Caco-2 (cell line): ENCODE measurements around the gene DUSP12. TPM values are rescaled to one million over a fixed set of nuclear protein-coding genes. Genes with fewer than 3 reads are reported as not detected.
"Not testable (repeated sequence)": the region's sequence is repeated elsewhere in the genome, so short reads cannot be mapped to it uniquely, and the experiment has no call there.

Experiments used
- BruUV-seq: library from RNA; stranded (reverse); fragments of 400-500 nt; replicated peaks from 2 replicates; lab custom pipeline; 2021; lab: Mats Ljungman, UMichigan
- CTCF ChIA-PET: fragments of 300-600 bp; sonication (Branson Sonifier 250); formaldehyde crosslinking; loops from one replicate; lab custom pipeline; 2022; ENCODE audit warnings: antibody characterized with exemption; lab: Charles Lee
- POLR2A ChIA-PET: fragments of 300-600 bp; sonication (Branson Sonifier 250); formaldehyde crosslinking; loops from one replicate; lab custom pipeline; 2022; ENCODE audit warnings: antibody characterized with exemption; lab: Charles Lee
- DNase-seq, 2 experiments: peaks; one replicate each; pipeline versions ENCODE4 v3.0.0 to v3.0.0-alpha.2; 2020 to 2022
- H3K27me3 ChIP-seq: replicated peaks from 2 replicates; pipeline ENCODE4 v1.6.0; 2011; ENCODE audit warnings: low read length; ENCODE audit not compliant: control insufficient read depth, insufficient read depth
- H3K36me3 ChIP-seq: 2 replicates; pipeline ENCODE4 v1.5.1; 2011; ENCODE audit warnings: low read length; ENCODE audit not compliant: control insufficient read depth, insufficient read depth
- H3K4me1 ChIP-seq: fragments of 250-450 bp; sonication (Bioruptor Pico); 2 replicates; pipeline ENCODE4 v1.5.1; 2020; ENCODE audit warnings: mild to moderate bottlenecking
- H3K4me3 ChIP-seq: 2 replicates; pipeline ENCODE4 v1.5.1; 2011; ENCODE audit warnings: low read depth, mild to moderate bottlenecking, control low read depth, low read length
- H3K9me3 ChIP-seq: fragments of 250-450 bp; sonication (Bioruptor Pico); 2 replicates; pipeline ENCODE4 v1.5.1; 2020; ENCODE audit warnings: mild to moderate bottlenecking, moderate library complexity
- H3K27ac Mint-ChIP-seq: one replicate; pipeline ENCODE4 v1.8.0; 2022; ENCODE audit warnings: mixed read lengths; ENCODE audit not compliant: unreplicated experiment
- H3K27me3 Mint-ChIP-seq: one replicate; pipeline ENCODE4 v1.8.0; 2022; ENCODE audit warnings: mixed read lengths; ENCODE audit not compliant: insufficient read depth, unreplicated experiment
- H3K36me3 Mint-ChIP-seq: one replicate; pipeline ENCODE4 v1.8.0; 2022; ENCODE audit warnings: mild to moderate bottlenecking, mixed read lengths; ENCODE audit not compliant: insufficient read depth, unreplicated experiment
- H3K4me1 Mint-ChIP-seq: one replicate; pipeline ENCODE4 v1.8.0; 2022; ENCODE audit warnings: low read depth, mixed read lengths; ENCODE audit not compliant: unreplicated experiment
- H3K4me3 Mint-ChIP-seq: one replicate; pipeline ENCODE4 v1.8.0; 2022; ENCODE audit warnings: mild to moderate bottlenecking, moderate library complexity, mixed read lengths; ENCODE audit not compliant: unreplicated experiment
- H3K9me3 Mint-ChIP-seq: one replicate; pipeline ENCODE4 v1.8.0; 2022; ENCODE audit warnings: mixed read lengths; ENCODE audit not compliant: unreplicated experiment
- intact Hi-C: fragments of 100-400 bp; cut with micrococcal nuclease; formaldehyde crosslinking; loops from one replicate; pipeline ENCODE4 v1.10.0; 2022; ENCODE audit not compliant: unreplicated experiment
- total RNA-seq: library from RNA; stranded (reverse); gene quantifications from 2 replicates; pipeline ENCODE4 v1.2.3, GENCODE V29; 2022
- TF ChIP-seq, protein P1 (sequence below), 2 experiments: fragments of 200-600 bp in 1 of 2; IDR thresholded peaks; 1 replicate in 1 of 2; 2 replicates in 1 of 2; pipeline versions ENCODE4 v1.5.1 to v1.8.0; 2011 to 2022; ENCODE audit warnings: antibody characterized with exemption in 1 of 2, control low read depth in 1 of 2, inconsistent platforms in 1 of 2, low read depth in 1 of 2, low read length in 1 of 2, mild to moderate bottlenecking in 1 of 2, moderate library complexity in 1 of 2; ENCODE audit not compliant: insufficient read depth in 1 of 2, severe bottlenecking in 1 of 2, unreplicated experiment in 1 of 2

The DUSP12 gene
- total RNA-seq, 1 experiment from 2014 or later = 54.9 TPM

DNA sequence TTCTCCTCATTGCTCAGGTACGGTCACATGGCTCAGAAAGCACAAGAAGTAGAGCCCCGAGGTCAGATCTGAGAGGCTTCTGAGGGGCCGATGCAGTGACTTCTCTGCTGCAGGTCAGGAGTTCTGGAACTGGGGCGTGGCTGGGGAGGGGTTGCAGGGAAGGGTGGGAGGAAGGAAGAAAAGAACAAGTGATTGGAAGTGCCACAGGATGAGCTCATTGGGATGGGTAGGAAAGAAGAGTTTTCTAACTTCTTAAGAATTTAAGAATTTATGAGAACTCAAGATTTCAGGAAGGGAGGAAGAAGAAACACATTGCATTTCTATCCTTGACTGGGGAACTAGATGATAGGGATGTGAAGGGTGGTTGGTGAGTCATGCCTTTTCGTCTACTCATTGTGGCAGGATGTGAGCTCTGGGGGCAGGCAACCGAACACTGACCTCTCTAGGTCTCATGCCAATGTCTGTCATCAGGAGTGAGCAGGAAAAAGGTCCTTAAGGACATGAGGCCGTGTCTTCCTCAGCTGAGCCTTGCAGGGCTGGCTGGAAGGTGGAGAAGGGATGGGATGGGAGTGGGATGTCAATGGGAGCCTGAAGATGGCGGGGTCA, 27.7 kb upstream of the DUSP12 start:
- no TSS peak for BruUV-seq
- ChIA-PET POLR2A (no interaction called here), CTCF (no interaction called here)
- no peaks in the 10 kb centered on the region for H3K9me3 Mint-ChIP-seq
- DNase-seq = no peak
- no peak overlapping the region for H3K4me3 ChIP-seq
- H3K27ac Mint-ChIP-seq = no peak overlapping the region
- no peaks in the 10 kb centered on the region for H3K9me3 ChIP-seq
- TF ChIP-seq, protein P1, sequence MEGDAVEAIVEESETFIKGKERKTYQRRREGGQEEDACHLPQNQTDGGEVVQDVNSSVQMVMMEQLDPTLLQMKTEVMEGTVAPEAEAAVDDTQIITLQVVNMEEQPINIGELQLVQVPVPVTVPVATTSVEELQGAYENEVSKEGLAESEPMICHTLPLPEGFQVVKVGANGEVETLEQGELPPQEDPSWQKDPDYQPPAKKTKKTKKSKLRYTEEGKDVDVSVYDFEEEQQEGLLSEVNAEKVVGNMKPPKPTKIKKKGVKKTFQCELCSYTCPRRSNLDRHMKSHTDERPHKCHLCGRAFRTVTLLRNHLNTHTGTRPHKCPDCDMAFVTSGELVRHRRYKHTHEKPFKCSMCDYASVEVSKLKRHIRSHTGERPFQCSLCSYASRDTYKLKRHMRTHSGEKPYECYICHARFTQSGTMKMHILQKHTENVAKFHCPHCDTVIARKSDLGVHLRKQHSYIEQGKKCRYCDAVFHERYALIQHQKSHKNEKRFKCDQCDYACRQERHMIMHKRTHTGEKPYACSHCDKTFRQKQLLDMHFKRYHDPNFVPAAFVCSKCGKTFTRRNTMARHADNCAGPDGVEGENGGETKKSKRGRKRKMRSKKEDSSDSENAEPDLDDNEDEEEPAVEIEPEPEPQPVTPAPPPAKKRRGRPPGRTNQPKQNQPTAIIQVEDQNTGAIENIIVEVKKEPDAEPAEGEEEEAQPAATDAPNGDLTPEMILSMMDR (IDR thresholded peaks at IDR 0.05; ENCODE audit: insufficient read depth in 1 of 2, low read depth in 1 of 2, low read length in 1 of 2, severe bottlenecking in 1 of 2, unreplicated experiment in 1 of 2) = no peak
- H3K4me3 Mint-ChIP-seq = no peak overlapping the region
- H3K4me1 Mint-ChIP-seq = peaks cover 7% of the 10 kb centered on the region
- no peaks in the 10 kb centered on the region for H3K27me3 ChIP-seq
- H3K36me3 Mint-ChIP-seq = peaks cover 10% of the 10 kb centered on the region
- H3K4me1 ChIP-seq = no peaks in the 10 kb centered on the region
- H3K27me3 Mint-ChIP-seq = peaks cover 24% of the 10 kb centered on the region
- intact Hi-C loops = no loop called here
- no peaks in the 10 kb centered on the region for H3K36me3 ChIP-seq

DNA sequence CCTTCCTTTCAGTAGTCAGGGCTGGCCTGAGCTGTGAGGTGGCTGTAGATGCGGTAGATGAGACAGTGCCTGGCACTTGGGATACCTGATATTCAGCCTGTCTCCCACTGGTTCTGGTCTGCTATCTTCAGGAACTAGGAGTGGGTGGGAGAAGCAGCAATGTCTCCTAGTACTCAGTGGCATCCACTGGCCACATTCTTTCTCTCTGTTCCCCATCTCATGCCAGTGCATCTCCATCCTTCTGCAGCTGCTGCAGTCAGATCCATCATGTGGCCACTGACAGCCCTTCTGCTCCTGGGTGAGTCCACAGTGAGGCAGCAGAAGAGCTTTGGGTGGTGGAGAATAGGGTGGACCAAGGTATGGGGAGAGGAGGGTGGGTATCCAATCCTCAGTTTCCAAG, 27.2 kb upstream of the DUSP12 start:
- Histone ChIP-seq H3K4me1 (no peaks in the 10 kb centered on the region), H3K9me3 (no peaks in the 10 kb centered on the region), H3K27me3 (no peaks in the 10 kb centered on the region), H3K4me3 (no peak overlapping the region), H3K36me3 (no peaks in the 10 kb centered on the region)
- Mint-ChIP-seq H3K36me3 (peaks cover 10% of the 10 kb centered on the region), H3K4me3 (no peak overlapping the region), H3K27me3 (peaks cover 19% of the 10 kb centered on the region), H3K4me1 (peaks cover 7% of the 10 kb centered on the region), H3K9me3 (no peaks in the 10 kb centered on the region), H3K27ac (no peak overlapping the region)
- intact Hi-C loops = no loop called here
- TF ChIP-seq, protein P1 (IDR thresholded peaks at IDR 0.05; ENCODE audit: insufficient read depth in 1 of 2, low read depth in 1 of 2, low read length in 1 of 2, severe bottlenecking in 1 of 2, unreplicated experiment in 1 of 2) = no peak
- no peak for DNase-seq
- ChIA-PET CTCF (no interaction called here), POLR2A (no interaction called here)
- BruUV-seq = no TSS peak

DNA sequence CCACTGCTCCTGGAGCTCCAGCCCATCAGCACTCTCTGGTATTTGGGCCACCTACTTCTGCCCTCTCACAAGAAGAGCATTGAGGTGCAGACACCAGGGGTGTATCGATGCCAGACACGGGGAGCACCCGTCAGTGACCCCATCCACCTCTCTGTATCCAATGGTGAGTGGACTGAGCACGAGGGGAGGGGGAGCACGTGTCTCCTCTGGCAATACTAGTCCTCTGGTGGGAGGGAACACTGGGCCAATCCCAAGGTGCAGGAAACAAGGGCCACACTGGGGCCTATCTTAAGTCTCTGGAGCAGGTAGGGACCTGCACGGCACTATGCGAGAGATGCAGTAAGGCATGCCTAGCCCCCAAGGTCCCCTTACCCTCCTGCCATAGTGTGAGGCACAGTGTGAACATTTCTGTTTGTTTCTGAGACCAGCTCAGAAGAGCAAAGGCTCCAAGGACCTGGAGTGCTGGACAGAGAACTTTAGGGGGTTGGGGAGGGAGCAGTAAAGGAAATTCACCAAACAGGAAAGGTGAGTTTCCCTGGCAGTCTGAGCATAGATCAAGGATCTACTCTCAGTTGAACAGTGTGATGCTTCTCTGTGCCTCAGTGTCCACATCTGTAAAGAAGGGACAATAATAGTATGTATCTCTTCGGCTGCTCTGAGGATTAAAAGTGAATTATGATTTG, 26.0 kb upstream of the DUSP12 start:
- Histone ChIP-seq H3K4me1 (no peaks in the 10 kb centered on the region), H3K4me3 (no peak overlapping the region), H3K36me3 (no peaks in the 10 kb centered on the region), H3K9me3 (no peaks in the 10 kb centered on the region), H3K27me3 (no peaks in the 10 kb centered on the region)
- peaks cover 15% of the 10 kb centered on the region for H3K36me3 Mint-ChIP-seq
- peaks cover 7% of the 10 kb centered on the region for H3K4me1 Mint-ChIP-seq
- H3K4me3 Mint-ChIP-seq = no peak overlapping the region
- BruUV-seq = no TSS peak
- ChIA-PET POLR2A (no interaction called here), CTCF (no interaction called here)
- peak in 1 of 2 experiments; percentile 31 for DNase-seq
- H3K27me3 Mint-ChIP-seq = peaks cover 17% of the 10 kb centered on the region
- intact Hi-C loops = no loop called here
- no peaks in the 10 kb centered on the region for H3K9me3 Mint-ChIP-seq
- no peak overlapping the region for H3K27ac Mint-ChIP-seq
- TF ChIP-seq, protein P1 (IDR thresholded peaks at IDR 0.05; ENCODE audit: insufficient read depth in 1 of 2, low read depth in 1 of 2, low read length in 1 of 2, severe bottlenecking in 1 of 2, unreplicated experiment in 1 of 2) = no peak

DNA sequence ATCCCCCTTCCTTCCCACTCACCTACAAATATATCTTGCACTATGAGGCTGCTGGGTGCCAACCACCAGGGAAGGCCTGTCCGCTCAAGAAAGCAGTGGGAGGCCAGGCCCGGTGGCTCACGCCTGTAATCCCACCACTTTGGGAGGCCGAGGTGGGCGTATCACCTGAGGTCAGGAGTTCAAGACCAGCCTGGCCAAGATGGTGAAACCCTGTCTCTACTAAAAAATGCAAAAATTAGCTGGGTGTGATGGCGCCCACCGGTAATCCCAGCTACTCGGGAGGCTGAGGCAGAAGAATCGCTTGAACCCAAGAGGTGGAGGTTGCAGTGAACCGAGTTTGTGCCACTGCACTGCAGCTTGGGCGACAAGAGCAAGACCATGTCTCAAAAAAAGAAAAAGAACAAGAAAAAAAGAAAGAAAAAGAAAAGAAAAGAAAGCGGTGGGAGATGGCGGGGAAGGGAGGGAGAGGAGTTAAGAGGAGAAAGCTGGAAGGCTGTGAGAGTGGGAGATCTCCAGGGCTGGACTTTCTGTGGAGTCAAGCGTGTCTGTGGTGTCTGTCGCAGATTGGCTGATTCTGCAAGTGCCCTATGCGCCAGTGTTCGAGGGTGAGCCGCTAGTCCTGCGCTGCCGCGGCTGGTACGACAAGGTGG, 24.2 kb upstream of the DUSP12 start:
- H3K27ac Mint-ChIP-seq, H3K27me3 ChIP-seq, DNase-seq, BruUV-seq, H3K9me3 Mint-ChIP-seq, POLR2A ChIA-PET, H3K27me3 Mint-ChIP-seq, H3K9me3 ChIP-seq, CTCF ChIA-PET, intact Hi-C loops, H3K4me1 Mint-ChIP-seq, H3K36me3 ChIP-seq, H3K4me1 ChIP-seq: not testable (repeated sequence)
- peak overlapping the region; percentile 82 for H3K4me3 ChIP-seq
- Mint-ChIP-seq H3K36me3 (peaks cover 15% of the 10 kb centered on the region), H3K4me3 (peak overlapping the region; percentile 77)
